HepG2 (cell line): ENCODE measurements around the gene CDC42EP4. TPM values are rescaled to one million over a fixed set of nuclear protein-coding genes. Genes with fewer than 3 reads are reported as not detected.

Experiments used
- ARID5B ChIP-seq: IDR thresholded peaks from 2 replicates; pipeline ENCODE4 v1.4.0; 2020; ENCODE audit warnings: mild to moderate bottlenecking, missing genetic modification reagents
- ASH2L ChIP-seq: fragments of 300-600, 200-600 bp; sonication (generic); IDR thresholded peaks from 2 replicates; pipeline ENCODE4 v1.7.0; 2017; ENCODE audit warnings: low read depth, mild to moderate bottlenecking, moderate library complexity, mixed read lengths, low read length; ENCODE audit not compliant: insufficient read length
- FOXK2 ChIP-seq: fragments of 450-650 bp; IDR thresholded peaks from 2 replicates; pipeline ENCODE4 v1.6.1; 2016
- MTA3 ChIP-seq: sonication (generic); formaldehyde crosslinking; IDR thresholded peaks from 2 replicates; pipeline ENCODE4 v1.4.0; 2020; ENCODE audit warnings: missing genetic modification reagents
- NFKBIZ ChIP-seq: IDR thresholded peaks from 2 replicates; pipeline ENCODE4 v1.6.1; 2018; ENCODE audit warnings: missing genetic modification reagents, missing compliant biosample characterization
- PLSCR1 ChIP-seq: sonication (generic); formaldehyde crosslinking; IDR thresholded peaks from 2 replicates; pipeline ENCODE4 v1.5.0; 2020; ENCODE audit warnings: missing genetic modification reagents, mild to moderate bottlenecking, borderline replicate concordance
- SP140L ChIP-seq: sonication (generic); formaldehyde crosslinking; IDR thresholded peaks from 2 replicates; pipeline ENCODE4 v1.4.0; 2020; ENCODE audit warnings: missing genetic modification reagents, borderline replicate concordance
- TEAD3 ChIP-seq: optimal IDR thresholded peaks from 2 replicates; pipeline ENCODE3; 2016; ENCODE audit warnings: borderline replicate concordance
- TFDP2 ChIP-seq: sonication (generic); formaldehyde crosslinking; IDR thresholded peaks from 2 replicates; pipeline ENCODE4 v1.4.0; 2020; ENCODE audit warnings: missing genetic modification reagents
- TGIF2 ChIP-seq: IDR thresholded peaks from 2 replicates; pipeline ENCODE4 v1.6.1; 2016; ENCODE audit warnings: control low read depth, missing compliant biosample characterization
- U2AF1 ChIP-seq: fragments of 200-400 bp; formaldehyde crosslinking; optimal IDR thresholded peaks from 2 replicates; pipeline ENCODE3; 2017; ENCODE audit warnings: mild to moderate bottlenecking, low read depth, low read length
- XRCC5 ChIP-seq: fragments of 200-400 bp; formaldehyde crosslinking; optimal IDR thresholded peaks from 2 replicates; pipeline ENCODE3; 2017; ENCODE audit warnings: mild to moderate bottlenecking, low read length
- ZNF234 ChIP-seq: sonication (generic); formaldehyde crosslinking; conservative IDR thresholded peaks from 2 replicates; pipeline ENCODE4 v1.5.1; 2020; ENCODE audit warnings: mild to moderate bottlenecking, missing genetic modification reagents
- ZNF274 ChIP-seq: sonication (generic); formaldehyde crosslinking; IDR thresholded peaks from 2 replicates; pipeline ENCODE4 v1.5.1; 2020; ENCODE audit warnings: mild to moderate bottlenecking, missing genetic modification reagents
- ZNF512B ChIP-seq: sonication (generic); formaldehyde crosslinking; IDR thresholded peaks from 2 replicates; pipeline ENCODE4 v1.5.1; 2020; ENCODE audit warnings: missing genetic modification reagents, mild to moderate bottlenecking, borderline replicate concordance
- ZNF639 ChIP-seq: conservative IDR thresholded peaks from 2 replicates; pipeline ENCODE4 v1.6.1; 2018; ENCODE audit warnings: missing genetic modification reagents
- ZNF878 ChIP-seq: sonication (generic); formaldehyde crosslinking; IDR thresholded peaks from 2 replicates; pipeline ENCODE4 v1.8.1; 2023; ENCODE audit warnings: mild to moderate bottlenecking, missing genetic modification reagents, moderate library complexity
- ZSCAN12 ChIP-seq: sonication (generic); formaldehyde crosslinking; IDR thresholded peaks from 2 replicates; pipeline ENCODE4 v1.9.0; 2021; ENCODE audit warnings: mild to moderate bottlenecking, missing genetic modification reagents
- ZSCAN22 ChIP-seq: sonication (generic); formaldehyde crosslinking; IDR thresholded peaks from 2 replicates; pipeline ENCODE4 v1.4.0; 2020; ENCODE audit warnings: mild to moderate bottlenecking, missing genetic modification reagents
- polyA plus RNA-seq, 8 experiments: library from polyadenylated mRNA; depleted of rRNA in 3 of 8; stranded (reverse) in 7 of 8; unstranded in 1 of 8; fragments of >200 nt; fragmentation: Illumina TruSeq in 4 of 8; extraction: Trizol in 4 of 8; gene quantifications; 2 replicates each; pipeline versions ENCODE4 v1.2.1 to v1.2.3, GENCODE V29; 2011 to 2016; ENCODE audit warnings: low read depth in 4 of 8, missing spikeins in 1 of 8, mixed read lengths in 1 of 8; ENCODE audit not compliant: insufficient read depth in 1 of 8
- total RNA-seq, 5 experiments: library from RNA; depleted of rRNA; stranded (reverse); fragments of >200 nt; fragmentation: Illumina TruSeq; extraction: Trizol; gene quantifications; 2 replicates each; pipeline ENCODE4 v1.2.3, GENCODE V29; 2016; ENCODE audit warnings: low read depth in 1 of 5

CDC42EP4 gene
- total and polyA plus RNA-seq, 2 of the 13 experiments (the other 11 are each of a cell fraction or from before 2014, with no cell fraction given), result 19.0 to 54.0 TPM

- TF ChIP-seq ZNF512B (CRISPR knock-in tag) (no peak), SP140L (CRISPR knock-in tag) (no peak), ZNF274 (CRISPR knock-in tag) (peak; percentile 89), ASH2L (peak; percentile 23), MTA3 (CRISPR knock-in tag) (no peak), ZSCAN12 (CRISPR knock-in tag) (no peak; the same call in 1 of the 2 replicates), TFDP2 (peak; percentile 90), TGIF2 (peak; percentile 25; the same call in 1 of the 2 replicates), PLSCR1 (no peak), FOXK2 (no peak), TEAD3 (CRISPR knock-in tag) (no peak), ARID5B (CRISPR knock-in tag) (peak; percentile 63; the same call in 1 of the 2 replicates), NFKBIZ (CRISPR knock-in tag) (peak; percentile 45; the same call in 1 of the 2 replicates), U2AF1 (no peak), XRCC5 (peak; percentile 57), ZNF878 (no peak; the same call in 1 of the 2 replicates), ZNF234 (CRISPR knock-in tag) (no peak; the same call in 1 of the 2 replicates), ZNF639 (peak; percentile 86), ZSCAN22 (CRISPR knock-in tag) (0 out of 2 replicates have a peak, but pooled peaks have one; percentile 7)
Observed at GRCh38 chr17:73311781-73312641, at the start of gene CDC42EP4 (continued).
